Measurements from ENCODE around the gene KIF18B.

- TF ChIP-seq POLR2A (IDR thresholded peaks at IDR 0.05), result no peak
- TF ChIP-seq CTCF (IDR thresholded peaks at IDR 0.05), result no peak
Measured at GRCh38 chr17:44996304-44996703, 48.7 kb upstream of the KIF18B start.

Data from heart left ventricle (tissue), 13 donors.